HG02798 (cell line): Measurements from ENCODE around the gene EEFSEC.

Experiments
- ATAC-seq: cut with Tn5 transposase; IDR thresholded peaks from one replicate; pipeline ENCODE4 v1.9.1; 2021; ENCODE audit warnings: mild to moderate bottlenecking; ENCODE audit not compliant: unreplicated experiment, poor library complexity

EEFSEC gene

DNA sequence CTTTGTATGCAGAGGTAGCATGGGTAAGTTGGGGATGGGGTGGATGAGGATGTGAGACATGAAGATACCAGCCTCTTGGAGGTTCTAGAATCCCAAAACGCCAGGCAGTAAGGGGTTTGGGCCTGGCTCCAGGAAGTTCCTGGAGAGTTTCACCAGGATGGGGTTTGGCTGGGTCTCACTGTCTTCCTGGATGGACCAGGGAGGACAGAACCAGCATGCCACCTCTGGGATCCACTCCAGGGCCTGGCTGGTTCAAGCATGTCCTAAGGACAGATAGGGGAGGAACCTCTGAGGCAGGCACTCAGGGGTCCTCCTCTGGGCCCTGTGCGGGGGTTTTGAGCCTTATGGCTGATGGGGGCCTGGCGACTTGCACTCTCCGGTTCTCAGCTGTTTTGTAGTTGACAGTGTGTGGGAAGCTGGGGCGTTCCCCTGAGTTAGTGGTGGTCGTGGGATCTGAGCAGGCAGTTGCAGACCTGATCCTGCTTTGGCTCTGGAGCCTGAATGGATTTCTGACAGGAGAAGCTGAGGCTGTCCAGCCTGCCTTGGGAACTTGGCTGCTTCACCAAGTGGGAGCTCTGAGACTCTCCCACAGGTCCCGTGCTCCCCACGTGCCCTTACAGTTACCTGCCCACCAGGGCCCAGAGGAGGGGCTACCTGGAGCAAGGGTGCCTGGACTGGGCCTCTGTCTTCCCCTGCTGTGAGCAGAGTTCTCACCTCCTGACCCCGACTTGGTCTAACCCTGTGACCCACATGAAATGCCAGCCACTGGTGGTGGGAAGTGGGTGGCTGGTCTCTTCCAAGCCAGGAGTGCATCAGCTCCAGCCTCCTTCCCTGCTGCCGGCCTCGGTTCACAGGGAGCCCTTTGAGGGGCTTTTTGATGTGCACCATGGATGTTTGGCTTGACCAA lies 128.4 kb downstream of the EEFSEC start:
- ATAC-seq: no peak

GRCh38 chr3:128282380-128283196 lies 129.3 kb downstream of the EEFSEC start:
- ATAC-seq: no peak

- ATAC-seq: no peak
Observed at GRCh38 chr3:128283421-128283820, 130.1 kb downstream of the EEFSEC start.

DNA sequence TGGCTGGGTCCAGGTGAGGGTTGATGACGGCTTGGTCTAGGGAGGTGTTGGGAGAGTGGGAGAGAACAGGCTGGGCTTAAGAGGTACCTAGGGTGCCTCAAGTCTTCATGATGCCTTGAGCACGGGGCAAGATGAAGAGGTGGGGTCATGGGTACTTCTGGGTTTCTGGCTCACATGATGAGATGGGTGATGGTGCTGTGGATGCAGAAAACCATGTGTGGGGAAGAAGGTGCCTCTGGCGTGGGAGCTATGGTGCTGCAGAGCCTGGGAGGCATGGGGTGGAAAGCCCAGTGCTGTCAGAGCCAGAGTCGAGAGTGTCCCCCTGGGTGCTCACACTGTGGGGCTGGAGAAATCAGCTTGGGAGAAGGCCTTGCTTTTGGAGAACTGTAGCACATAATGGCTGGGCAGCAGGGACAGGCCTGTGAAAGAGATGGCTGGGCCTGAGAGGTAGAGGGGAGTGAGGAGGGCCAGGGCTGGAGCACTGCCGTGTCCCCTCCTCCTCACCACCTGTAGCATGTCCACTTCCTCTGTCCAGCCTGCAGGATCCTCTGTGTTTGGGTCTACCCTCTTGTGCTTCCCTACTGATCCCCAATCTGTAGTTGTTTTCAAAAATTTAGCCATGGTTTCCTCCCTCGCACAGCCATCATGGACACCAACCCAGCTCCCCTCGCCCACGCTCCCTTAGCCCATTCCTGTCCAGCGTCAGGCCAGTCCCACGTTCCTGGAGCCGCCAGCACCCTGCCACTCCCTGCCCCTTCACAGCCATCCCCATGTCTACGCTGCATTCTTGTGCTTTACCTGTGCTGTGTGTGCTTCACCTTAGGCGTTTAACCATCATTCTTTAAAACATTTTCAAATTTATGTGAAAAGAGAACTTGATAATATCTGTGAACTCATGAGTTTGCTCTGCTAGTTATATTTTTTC lies 132.0 kb downstream of the EEFSEC start:
- ATAC-seq: no peak

- no peak for ATAC-seq
Observed at GRCh38 chr3:128285967-128286321, 132.7 kb downstream of the EEFSEC start.

DNA sequence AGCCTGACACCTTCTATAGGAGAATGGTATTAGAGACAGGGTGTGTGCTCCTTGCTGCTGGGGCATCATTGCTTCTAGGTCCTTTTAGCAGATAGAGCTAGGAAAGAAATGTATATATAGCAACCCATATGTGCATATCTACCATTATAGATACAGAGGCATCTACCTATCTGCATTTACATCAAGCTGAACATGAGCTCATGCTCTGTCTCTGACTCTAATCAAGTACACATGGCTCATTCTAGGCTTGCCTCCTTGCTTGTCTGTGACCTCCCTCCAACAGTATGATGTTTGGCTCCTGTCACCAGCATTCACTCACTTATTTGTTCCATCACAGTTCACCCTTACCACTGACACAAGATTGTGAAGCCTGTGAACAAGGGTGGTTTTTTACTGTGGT lies 133.4 kb downstream of the EEFSEC start:
- ATAC-seq: no peak

DNA sequence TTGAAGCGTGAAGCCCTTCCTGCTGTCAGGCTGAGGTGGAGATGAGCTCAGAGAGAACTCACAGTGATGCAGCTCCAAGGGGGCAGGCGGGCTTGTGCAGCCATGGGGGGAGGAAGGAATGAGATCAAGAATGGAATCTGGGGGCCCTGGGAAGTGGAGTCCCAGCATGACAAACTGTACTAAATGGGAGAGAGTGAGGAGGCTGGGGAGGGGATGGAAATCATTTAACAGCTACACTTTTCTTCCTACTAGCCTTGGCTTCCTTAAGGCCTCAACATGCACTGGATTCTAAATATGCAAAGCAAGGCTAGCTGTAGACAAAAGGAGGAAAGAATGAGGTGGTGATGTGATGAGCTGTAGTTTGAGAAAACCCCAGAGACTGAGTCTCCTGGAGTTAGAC lies 133.9 kb downstream of the EEFSEC start:
- no peak for ATAC-seq

- no peak for ATAC-seq
Observed at GRCh38 chr3:128289534-128289933, 136.3 kb downstream of the EEFSEC start.

DNA sequence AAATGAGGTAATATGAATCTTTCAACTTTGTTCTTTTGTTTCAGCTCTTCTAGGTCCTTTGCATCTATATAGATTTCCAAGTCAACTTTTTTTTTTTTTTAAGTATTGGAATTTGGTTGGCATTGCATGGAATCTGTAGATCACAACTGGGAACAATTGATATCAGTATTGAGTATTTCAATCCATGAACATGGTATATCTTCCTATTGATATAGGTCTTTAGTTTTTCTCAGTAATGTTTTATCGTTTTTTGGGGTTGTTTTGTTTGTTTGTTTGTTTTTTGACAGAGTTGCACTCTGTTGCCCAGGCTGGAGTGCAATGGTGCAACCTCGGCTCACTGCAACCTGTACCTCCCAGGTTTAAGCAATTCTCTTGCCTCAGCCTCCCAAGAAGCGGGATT lies 137.2 kb downstream of the EEFSEC start:
- no peak for ATAC-seq

DNA sequence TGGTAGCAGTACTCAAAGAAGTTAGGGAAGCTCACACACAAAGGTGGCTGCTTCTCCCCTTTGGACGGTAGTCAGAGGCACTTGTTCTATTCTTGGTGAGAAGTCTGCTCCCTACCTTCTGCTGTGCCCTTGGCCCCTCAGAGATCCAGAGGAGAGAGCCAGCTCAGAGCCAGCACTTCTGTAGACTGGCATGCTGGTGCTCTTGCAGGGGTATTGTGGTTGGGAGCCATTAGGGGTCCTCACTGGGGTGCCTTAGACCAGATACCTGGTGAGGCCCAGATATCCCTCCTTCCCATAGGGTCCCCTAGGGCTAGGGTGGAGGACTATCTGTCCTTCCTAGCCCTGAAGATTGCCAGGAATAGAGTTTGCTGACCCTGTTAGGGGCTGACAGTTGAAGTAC lies 140.6 kb downstream of the EEFSEC start:
- ATAC-seq: no peak

DNA sequence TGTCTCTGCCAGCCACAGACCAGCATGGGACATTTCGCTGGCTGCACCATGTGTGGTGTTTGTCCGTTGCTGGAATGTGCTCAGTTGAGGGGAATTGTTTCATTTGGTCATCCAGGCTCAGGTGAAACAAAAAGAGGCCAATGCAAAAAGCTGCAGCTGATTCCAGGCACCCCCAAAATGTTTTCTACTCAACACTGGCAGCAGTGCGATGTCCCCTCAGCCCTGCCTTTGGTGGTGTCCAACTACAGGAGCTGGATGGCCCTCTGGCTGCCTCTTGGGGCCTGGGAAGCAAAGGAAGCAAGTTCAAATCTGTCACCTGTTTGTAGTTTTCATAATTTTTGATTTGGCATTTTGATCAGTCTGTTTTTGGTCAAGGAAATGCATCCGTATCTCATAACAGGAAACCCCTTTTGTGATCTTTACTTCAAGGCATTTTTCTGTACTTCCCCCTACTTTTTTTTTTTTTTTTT lies 141.8 kb downstream of the EEFSEC start:
- no peak for ATAC-seq

DNA sequence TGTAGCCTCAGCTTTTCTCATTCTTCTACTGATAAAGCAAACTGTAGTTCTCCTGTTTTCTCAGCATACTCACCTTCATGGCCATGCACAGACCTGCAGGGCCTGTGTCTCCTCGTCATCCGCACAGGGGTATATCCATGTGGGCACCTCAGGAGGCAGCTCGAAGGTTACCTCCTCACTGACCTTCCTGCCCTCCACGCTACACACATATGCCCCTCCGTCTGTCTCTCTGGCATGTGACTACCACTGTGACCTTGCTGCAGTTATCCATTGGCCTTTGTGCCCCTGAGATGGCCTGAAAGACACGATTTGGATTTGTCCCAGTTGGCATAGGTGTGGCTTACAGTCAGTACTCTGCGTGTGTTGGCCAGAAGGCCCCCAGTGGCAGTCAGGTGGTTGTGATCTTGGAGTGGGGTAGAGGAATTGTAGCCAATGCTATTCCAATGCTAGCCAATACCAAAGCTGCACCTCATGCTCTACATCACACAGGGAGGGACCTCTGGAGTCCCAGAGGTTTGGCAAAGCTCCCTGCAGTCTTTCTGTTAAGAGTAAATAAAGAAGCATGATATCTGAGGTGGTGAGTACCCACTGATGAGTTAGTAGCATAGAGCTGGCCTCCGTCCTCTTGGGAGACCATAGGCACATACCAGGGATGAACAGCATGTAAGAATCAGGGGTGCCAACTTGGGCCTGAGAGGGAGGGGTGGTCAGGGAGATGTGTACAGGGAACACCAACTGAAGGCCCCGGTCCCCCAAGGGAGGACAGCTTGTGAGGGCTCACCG lies 143.4 kb downstream of the EEFSEC start:
- ATAC-seq: no peak

DNA sequence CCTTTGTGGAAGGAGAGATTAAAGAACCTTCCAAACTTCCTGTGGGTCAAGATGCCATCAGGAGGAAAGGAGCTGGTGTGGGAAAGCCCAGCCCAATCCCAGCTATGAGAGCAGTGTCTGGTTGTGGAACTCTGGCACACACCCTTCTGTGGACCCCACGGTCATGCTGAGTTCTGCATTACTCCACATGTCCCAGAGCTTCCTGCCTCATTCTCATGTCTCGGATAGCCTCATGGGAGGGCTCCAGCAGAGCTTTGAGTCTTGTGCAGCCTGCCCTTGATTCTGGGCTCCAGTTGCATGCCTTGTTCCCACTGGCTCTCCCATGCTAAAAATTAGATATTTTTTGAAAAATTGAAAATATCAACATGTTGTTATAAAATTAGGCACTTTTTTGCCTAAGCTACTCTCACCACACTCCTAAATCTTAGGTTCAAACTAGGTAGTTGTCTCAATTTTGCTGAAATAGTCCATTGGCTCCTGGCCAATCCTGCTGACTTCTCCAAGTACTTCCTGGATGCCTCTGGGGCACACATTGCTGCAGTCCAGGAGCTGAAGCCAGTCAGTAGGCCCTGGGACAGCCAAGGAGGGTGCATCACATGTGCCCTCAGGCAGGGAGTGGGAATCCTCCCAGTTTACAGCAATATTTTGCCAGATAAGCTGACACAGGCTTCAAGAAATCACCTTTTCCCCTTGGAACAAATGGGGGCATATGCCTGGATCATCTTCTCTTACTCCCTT lies 144.3 kb downstream of the EEFSEC start:
- no peak for ATAC-seq

GRCh38 chr3:128301186-128302023 lies 148.1 kb downstream of the EEFSEC start:
- ATAC-seq: no peak

GRCh38 chr3:128306481-128306880 lies 153.2 kb downstream of the EEFSEC start:
- no peak for ATAC-seq

DNA sequence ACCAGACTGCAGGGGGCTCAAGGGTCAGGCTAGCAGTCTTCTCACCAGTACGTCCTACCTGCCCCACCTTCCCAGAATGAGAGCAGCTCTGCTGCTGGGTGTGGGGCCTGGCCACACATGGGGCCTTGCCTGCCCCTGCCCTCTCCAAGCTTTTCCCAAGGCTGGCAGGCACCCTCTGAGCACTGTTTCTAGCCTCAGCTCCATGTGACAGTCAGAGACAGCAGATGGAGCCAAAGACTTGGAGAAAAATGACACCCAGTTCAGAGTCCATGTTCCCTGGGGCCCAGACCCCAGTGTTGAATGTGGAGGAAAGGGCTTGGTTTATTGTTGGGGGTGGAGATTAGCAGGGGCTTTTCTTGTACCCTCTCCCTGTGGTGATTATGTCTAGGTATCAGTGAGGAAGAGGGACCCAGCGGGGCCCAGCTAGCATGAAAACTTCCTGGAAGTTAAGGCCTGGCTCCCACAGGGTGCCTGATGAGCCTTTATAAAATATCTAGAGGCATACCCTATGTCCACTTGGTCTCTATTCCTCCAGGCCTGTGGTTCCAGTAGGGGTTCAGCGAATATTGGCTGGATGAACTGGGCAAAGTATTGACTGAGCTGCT lies 153.8 kb downstream of the EEFSEC start:
- ATAC-seq: no peak

GRCh38 chr3:128307781-128308469 lies 154.6 kb downstream of the EEFSEC start:
- no peak for ATAC-seq
